Measurements from ENCODE around the gene BRPF1.
"Not testable (repeated sequence)": the region's sequence is repeated elsewhere in the genome, so short reads cannot be mapped to it uniquely, and the experiment has no call there.

Gene BRPF1

DNA sequence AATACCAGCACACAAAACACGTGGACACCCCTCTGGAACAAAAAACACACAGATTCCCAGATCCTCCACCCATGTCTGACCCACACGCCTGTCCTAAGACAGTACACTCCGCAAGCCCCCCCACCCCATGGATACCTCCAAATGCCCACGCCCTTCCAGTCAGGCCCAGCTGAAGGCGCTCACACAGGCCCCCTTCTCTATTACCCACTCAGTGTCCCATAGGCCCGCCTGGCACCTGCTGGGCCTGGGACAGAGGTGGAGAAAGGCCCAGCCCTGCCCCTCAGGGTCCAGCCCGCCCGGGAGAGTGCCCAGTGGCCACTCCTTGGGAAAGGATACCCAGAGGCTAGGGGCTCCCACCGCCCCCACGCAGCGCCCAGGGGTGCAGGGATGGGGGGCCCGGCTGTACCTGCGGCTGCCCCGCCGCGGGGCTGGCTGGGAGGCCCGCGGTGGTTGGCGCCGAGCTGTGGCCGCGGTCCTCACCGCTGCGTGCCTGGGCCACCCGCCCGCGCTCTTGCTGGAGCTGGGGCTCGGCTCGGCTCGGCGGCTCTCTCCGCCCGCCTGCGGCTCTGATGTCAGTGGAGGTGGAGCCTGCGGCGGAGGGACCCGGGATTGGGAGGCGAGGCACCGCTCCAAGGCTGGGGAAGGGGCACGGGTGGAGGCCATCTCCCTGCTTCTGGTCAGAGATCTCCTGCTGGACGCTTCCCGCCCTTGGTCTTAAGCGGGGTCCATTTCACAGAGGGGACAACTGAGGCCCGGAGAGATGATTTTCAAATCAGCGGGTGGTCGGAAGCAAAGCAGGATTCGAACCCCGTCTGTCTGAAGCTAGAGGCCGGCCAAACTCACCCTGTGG, 38.1 kb downstream of the BRPF1 start, which contains the start of gene CAMK1:
Gene CAMK1, minus strand, starts transcription at position 522 of the 850 bp plus-strand sequence. CDS start 2,198 bp downstream, outside the sequence.
- TF ChIP-seq, protein P1, sequence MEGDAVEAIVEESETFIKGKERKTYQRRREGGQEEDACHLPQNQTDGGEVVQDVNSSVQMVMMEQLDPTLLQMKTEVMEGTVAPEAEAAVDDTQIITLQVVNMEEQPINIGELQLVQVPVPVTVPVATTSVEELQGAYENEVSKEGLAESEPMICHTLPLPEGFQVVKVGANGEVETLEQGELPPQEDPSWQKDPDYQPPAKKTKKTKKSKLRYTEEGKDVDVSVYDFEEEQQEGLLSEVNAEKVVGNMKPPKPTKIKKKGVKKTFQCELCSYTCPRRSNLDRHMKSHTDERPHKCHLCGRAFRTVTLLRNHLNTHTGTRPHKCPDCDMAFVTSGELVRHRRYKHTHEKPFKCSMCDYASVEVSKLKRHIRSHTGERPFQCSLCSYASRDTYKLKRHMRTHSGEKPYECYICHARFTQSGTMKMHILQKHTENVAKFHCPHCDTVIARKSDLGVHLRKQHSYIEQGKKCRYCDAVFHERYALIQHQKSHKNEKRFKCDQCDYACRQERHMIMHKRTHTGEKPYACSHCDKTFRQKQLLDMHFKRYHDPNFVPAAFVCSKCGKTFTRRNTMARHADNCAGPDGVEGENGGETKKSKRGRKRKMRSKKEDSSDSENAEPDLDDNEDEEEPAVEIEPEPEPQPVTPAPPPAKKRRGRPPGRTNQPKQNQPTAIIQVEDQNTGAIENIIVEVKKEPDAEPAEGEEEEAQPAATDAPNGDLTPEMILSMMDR (IDR thresholded peaks at IDR 0.05; ENCODE audit: insufficient read depth, low read length, missing control alignments) = no peak
- ChIA-PET POLR2A (interaction anchor here (0.8 to 1.4 kb wide), 4 partner anchors 10 to 20 kb away, joined by 3 to 8 read pairs (median 4); partner anchors contain the start of gene OGG1), CTCF (no interaction called here)
- DNase-seq (ENCODE audit: low read depth, low spot score) = no peak
- peak within 1 kb of the TSS; percentile 66 for H3K4me3 ChIP-seq (ENCODE audit: low read depth, low read length)

DNA sequence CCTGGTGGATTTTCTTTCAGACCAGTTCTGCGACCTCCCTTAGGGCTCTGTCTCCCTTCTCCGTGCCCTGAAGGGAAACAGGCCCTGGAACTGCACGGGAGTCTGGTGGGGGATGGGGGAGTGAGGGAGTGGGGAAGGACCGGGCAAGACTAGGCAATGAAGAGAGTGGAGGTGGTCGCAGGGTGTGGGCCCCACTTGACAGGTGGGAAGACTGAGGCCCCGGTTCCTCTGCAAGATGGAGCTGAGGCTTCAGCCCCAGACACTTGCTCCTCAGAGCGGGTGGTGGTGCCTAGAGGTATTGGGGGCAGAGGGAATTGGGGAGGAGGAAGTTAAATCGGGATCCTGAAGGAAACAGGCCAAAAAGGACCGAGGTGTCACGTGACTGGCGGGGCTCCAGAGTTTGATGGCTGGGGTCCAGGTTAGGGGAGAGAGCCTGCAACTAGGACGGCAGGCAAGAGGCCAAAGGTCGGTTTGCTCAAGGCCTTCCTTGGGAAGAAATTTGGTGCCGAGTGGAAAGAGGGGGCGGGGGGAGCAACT, 38.8 kb downstream of the BRPF1 start:
- ChIA-PET POLR2A (interaction anchor here (0.8 to 1.4 kb wide), 4 partner anchors 11 to 21 kb away, joined by 3 to 8 read pairs (median 4); partner anchors contain the start of gene OGG1), CTCF (interaction anchor here (1.0 kb wide), 1 partner anchor 37 kb away, joined by 3 read pairs; no protein-coding TSS in a partner anchor)
- DNase-seq (ENCODE audit: low read depth, low spot score) = no peak
- H3K4me3 ChIP-seq (ENCODE audit: low read depth, low read length) = peak overlapping the region; percentile 66
- TF ChIP-seq, protein P1 (IDR thresholded peaks at IDR 0.05; ENCODE audit: insufficient read depth, low read length, missing control alignments) = no peak

DNA sequence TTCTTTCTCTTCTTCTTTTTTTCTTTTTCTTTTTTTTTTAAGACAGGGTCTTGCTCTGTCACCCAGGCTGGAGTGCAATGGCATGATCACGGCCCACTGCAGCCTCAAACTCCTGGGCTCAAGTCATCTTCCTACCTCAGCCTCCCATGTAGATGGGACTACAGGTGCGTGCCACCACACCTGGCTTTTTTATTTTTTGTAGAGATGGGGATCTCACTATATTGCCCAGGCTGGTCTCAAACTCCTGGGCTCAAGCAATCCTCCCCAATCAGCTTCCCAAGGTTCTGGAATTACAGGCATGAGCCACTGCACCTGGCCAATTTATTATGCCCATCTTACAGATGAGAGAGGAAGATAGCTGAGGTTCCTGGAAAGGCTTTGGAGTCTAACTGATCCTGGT, 39.5 kb downstream of the BRPF1 start:
- not testable (repeated sequence) for DNase-seq (ENCODE audit: low read depth, low spot score); H3K4me3 ChIP-seq (ENCODE audit: low read depth, low read length)
- ChIA-PET CTCF (interaction anchor here (1.0 kb wide), 1 partner anchor 38 kb away, joined by 3 read pairs; no protein-coding TSS in a partner anchor), POLR2A (interaction anchor here (1.4 kb wide), 1 partner anchor 11 kb away, joined by 3 read pairs; no protein-coding TSS in a partner anchor)

DNA sequence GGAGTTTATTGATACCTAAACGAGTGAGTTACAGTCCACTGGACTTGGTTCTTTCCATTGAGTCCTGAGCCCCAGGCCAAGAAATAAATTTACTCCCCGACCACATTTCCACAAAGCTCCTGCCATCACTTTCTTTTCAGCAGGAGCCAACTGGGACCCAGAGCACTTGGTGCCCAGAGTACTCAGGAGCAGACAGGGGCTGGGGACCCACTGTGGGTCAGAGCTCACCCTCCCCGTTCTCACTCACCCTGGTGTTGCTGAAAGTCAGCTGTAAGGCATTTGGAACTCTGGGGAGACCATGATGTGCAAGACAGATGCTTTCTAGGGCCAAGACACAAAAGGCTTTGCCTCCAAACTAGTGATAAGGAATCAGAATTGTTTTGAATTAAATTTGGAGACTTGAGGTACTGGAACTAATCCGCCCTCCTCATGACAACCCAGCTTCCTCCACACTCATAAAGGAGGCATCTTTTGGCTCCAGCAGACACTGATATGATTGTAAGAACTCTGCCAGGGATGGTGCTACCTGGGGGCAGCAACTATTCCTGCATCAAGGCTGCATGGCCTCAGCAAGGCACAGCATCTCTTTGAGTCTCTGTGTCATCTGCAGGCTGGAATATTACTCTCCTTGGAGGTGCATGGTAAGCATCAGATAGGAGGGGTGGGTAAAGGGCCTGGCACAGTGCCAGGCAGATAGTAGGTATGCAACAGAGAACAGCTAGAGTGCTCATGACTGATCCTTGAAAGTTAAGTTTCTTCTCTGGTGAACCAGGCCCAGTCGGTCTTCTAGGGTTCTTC, 45.6 kb downstream of the BRPF1 start:
- ChIA-PET CTCF (no interaction called here), POLR2A (interaction anchor here (1.7 kb wide), 1 partner anchor 16 kb away, joined by 9 read pairs; the partner anchor contains the start of genes ARPC4 and TADA3)
- no peak overlapping the region for H3K4me3 ChIP-seq (ENCODE audit: low read depth, low read length)
- TF ChIP-seq, protein P1 (IDR thresholded peaks at IDR 0.05; ENCODE audit: insufficient read depth, low read length, missing control alignments) = no peak
- no peak for DNase-seq (ENCODE audit: low read depth, low spot score)

DNA sequence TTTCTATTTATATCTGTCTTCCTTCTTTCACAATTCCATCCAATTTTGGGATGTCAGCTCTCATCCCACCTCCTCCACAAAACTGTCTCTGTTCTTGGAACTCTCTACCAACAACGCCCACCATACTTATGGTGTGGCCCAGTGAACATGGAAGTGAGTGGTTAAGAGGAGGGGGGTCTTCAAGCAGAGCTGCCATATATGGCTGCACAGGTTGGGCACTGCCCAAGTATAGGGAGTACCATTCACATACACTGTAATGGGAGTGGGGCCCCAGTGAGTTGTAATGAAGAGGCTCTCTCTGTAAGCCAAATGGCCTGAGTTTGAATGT, 46.1 kb downstream of the BRPF1 start:
- POLR2A ChIA-PET = interaction anchor here (1.7 kb wide), 1 partner anchor 15 kb away, joined by 9 read pairs; the partner anchor contains the start of genes ARPC4 and TADA3
- TF ChIP-seq, protein P1 (IDR thresholded peaks at IDR 0.05; ENCODE audit: insufficient read depth, low read length, missing control alignments) = no peak
- CTCF ChIA-PET = no interaction called here
- no peak overlapping the region for H3K4me3 ChIP-seq (ENCODE audit: low read depth, low read length)
- no peak for DNase-seq (ENCODE audit: low read depth, low spot score)

Measured in AG04449 (cell line).